GM18519 (cell line): ENCODE results near the gene NFIB.
A peak's percentile ranks its signal among the peaks of the same experiment; 100 is the strongest.

Experiments
- ATAC-seq: cut with Tn5 transposase; IDR thresholded peaks from one replicate; pipeline ENCODE4 v1.9.1; 2021; ENCODE audit warnings: mild to moderate bottlenecking, moderate library complexity; ENCODE audit not compliant: unreplicated experiment, low FRiP score

NFIB gene

DNA sequence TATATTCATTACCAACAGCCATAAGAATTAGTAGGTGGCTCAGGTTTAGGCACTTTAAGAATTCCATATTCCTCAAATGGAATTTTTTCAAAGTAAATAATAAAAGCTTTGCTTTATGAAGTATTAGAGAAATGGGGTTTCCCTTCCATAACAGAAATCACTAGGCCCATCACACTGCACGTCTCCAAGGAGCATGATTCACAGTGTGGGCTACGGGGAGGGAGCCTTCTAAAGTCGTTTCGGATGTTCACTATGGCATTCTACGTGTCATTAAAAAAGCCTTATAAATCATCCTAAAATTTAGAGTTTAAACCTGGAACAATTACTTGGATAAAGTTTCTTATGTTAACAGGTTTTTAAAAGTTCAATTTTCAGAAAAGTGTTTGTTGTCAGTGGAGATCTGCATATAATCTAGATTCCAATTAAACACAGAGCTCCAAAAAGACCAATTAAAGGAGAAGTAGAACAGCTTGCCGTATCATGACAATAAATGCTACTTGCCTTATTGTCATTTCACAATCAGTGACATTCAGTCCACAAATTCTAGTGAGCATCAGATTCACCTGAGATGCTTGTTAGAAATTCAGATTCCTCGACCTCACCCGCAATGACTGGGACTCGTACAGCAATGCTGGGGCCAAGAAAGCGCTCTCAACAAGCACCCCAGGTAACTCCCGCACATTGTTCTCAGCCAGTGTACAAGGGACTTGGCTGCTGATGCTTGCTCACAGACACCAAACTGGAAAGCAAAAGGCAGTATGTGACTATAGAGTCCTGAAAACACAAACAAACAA, 115.7 kb downstream of the NFIB start:
- no peak for ATAC-seq

- ATAC-seq = no peak
Observed at GRCh38 chr9:14197325-14197858, 116.5 kb downstream of the NFIB start.

- no peak for ATAC-seq
Observed at GRCh38 chr9:14193328-14193990, 120.5 kb downstream of the NFIB start.

GRCh38 chr9:14192556-14192955, 121.4 kb downstream of the NFIB start:
- no peak for ATAC-seq

DNA sequence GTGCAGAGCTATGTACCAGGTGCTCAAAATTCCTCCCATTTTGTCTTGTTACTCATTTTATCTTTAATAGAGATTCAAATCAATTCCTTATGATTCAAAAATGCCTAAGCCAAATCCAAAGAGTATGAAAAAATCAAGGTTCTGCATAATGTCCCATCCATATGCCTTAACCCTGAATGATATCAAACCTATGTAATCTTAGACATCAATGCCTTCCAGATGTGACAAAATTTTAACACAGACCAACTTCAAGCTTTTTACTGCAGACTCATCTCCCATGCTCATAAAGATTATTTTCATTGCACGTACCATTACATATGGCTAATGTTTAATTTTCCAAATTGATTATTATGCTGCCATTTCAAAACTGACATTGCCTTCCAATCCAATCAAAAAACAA, 122.4 kb downstream of the NFIB start:
- no peak for ATAC-seq

DNA sequence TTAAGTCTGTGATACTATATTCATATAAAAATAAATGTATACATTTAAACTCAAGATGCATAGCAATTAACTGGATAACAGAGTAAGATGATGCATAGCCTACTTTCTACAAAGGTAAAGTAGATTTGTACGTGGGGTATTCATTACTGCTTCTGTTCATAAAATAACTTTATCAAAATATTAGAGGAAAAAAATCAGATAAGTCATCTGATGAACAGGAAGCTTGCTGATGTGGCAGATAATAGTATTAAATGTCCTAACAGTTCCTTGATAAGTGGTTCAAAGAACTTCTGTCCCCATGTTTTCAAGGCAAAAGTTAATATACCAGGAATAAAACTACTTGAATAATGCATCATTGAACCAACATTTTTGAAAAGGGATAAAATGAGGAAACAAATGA, 123.7 kb downstream of the NFIB start:
- ATAC-seq = no peak

DNA sequence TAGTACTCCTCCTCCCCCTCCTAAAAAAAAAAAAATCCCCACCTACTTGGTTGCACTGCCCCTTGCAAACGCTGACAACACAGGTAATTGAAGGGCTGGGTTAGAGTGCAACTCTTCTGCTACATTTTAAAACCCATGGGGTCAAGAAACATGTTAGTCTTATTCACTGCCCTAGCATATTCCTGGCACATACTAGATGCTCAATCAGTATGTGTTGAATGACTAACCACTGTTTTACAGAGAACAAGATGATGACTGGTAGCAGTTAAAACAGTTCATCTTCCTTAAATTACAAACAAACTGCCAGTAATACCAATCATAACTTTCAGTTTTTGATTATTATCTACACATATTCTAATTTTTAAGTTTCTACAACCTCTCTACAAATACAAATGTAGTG, 124.4 kb downstream of the NFIB start:
- no peak for ATAC-seq

DNA sequence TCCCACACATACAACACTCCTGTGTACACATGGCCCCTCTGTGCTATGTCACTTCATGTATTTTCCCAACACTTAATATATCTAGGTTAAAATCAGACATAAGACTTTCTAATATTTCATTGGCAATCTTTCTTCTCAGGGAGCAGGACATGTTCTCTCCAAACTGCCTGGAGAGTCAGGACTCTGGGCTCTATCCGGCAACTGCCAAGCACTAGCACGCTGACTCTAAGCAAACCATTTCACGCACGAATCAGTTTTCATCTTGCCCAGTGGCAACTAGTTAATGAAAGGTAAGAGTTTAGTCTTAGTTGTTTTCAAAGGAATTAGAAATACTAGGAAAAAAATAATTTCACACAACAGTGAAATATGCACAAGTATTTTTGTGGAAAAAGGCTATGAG, 124.8 kb downstream of the NFIB start:
- no peak for ATAC-seq

DNA sequence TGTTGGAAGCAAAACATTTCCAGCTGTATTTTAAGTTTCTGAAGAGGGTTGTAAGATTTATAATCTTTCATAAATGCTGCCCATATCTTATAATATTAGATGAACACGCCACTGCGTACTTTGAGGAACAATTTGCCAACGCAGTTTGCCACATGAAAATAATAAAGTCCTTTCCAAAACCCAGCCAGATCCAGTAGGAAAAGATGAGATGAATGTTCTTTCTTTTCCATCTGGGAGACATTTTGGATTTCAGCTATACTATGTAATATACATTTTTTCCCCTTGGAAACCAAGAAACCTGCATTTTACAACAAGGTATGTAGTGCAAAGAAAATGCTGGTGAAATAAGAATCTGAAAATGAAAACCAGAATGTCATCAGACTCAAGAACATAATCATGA, 125.4 kb downstream of the NFIB start:
- no peak for ATAC-seq

GRCh38 chr9:14188011-14188410, 125.9 kb downstream of the NFIB start:
- no peak for ATAC-seq

- ATAC-seq = no peak
Observed at GRCh38 chr9:14186096-14186495, 127.8 kb downstream of the NFIB start.

GRCh38 chr9:14185016-14185415, 128.9 kb downstream of the NFIB start:
- no peak for ATAC-seq

- ATAC-seq = no peak
Observed at GRCh38 chr9:14183001-14183400, 130.9 kb downstream of the NFIB start.

GRCh38 chr9:14180960-14181537, 132.9 kb downstream of the NFIB start:
- no peak for ATAC-seq

GRCh38 chr9:14180093-14180959, 133.6 kb downstream of the NFIB start:
- no peak for ATAC-seq

DNA sequence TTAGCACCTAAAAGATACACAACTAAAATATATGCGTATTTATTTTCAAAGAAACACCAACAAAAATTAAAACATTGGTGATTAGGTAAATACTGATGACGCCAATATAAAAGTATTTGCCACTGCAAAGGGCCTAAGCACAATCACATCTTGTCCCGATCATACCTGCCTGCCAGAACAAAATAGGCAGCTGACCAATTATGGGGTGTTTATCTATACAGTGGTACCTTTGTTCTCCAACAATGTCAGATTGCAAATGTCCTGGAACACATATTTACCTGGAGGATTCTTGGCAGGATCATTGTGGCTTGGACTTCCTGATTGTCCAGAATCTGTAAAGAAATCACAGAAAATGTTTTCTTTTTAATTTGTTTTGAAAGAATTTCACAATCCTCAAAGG, 134.5 kb downstream of the NFIB start:
- no peak for ATAC-seq

GRCh38 chr9:14175778-14176177, 138.2 kb downstream of the NFIB start:
- no peak for ATAC-seq

DNA sequence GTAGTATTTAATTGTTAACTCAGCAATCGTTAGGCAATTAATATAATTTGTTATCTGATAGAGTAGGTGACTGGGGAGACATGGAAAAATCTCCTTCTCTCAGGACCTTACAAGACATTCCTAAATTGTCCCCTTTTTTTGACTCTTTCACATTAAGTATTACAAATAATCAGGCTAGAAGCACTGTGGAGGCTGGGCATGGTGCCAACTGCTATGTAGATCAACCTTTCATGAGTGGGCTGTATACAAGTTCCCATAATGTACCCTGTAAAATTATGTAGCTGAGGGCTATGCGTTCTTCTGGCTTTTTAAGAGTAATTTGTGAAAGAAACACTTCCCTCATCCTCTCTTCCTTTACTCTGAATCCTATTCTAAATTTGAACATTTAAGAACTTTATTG, 140.2 kb downstream of the NFIB start:
- ATAC-seq = no peak

GRCh38 chr9:14170973-14171596, 142.9 kb downstream of the NFIB start:
- ATAC-seq = peak; percentile 78

DNA sequence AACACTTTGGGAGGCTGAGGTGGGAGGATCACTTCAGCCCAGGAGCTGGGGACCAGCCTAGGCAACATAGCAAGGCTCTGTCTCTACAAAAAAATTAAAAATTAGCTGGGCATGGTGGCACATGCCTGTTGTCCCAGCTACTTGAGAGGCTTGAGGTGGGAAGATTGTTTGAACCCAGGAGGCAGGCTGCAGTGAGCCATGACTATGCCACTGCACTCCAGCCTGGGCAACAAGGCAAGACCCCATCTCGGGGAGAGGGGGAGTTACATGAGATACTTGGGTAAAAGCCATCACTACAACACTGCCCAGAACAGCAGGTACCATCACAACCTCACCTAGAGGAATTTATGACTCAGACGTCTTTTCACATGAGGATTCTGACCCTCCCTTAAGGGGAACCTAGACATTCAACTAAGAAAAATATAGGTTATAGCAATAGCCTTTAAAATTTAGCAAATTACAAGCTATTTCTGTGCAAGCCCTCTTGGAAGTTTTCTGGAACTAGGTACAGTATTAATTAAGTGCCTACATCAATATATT, 143.5 kb downstream of the NFIB start:
- ATAC-seq = no peak
